Forelimb muscle (tissue), 1 donor: ENCODE measurements around the gene ZFX. TPM values are rescaled to one million over a fixed set of nuclear protein-coding genes. Genes with fewer than 3 reads are reported as not detected.
"Not testable (repeated sequence)": the region's sequence is repeated elsewhere in the genome, so short reads cannot be mapped to it uniquely, and the experiment has no call there.

ENCODE experiments used
- DNase-seq: peaks from one replicate; pipeline ENCODE4 v3.0.0-alpha.2; 2013; ENCODE audit warnings: low read depth
- polyA plus RNA-seq: library from polyadenylated mRNA; unstranded; fragments of 120-200 nt; gene quantifications from one replicate; pipeline ENCODE4 v1.2.1, GENCODE V29; 2013; ENCODE audit not compliant: insufficient read length

Gene ZFX
- 25.6 TPM for polyA plus RNA-seq

DNA sequence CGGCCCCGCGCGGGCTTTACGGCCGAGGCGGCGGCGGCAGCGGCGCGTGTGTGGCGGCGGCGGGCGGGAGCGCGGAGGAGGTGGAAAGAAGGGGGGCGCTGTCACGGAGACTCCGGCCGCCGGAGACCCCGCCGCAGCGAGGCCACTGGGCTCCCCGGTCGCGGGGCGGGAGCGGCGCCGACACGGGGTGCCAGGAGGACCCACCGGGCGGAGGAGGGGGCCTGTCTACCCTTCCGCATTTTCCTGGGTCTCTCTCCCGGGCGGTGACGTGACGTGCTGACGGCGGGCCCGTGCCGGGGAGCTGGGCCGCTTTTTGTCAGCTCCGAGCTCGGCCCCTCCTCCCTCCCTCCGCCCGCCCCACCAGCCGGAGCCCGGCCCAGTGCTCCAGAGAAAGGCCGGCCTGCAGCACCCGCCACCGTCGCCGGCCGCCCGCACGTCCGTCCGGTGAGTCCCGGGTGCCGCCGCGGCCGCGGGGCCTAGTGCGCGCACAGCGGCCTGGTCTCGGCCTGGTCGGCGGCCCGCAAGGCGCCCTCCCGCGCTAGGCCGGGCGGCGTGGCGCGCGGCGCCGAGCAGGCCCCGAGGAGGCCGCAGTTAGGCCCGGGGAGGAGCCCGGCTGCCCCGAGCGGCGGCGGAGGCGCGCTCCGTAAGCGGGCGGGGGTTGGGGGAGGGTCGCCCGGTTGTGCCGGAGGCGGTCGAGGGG is at the start of gene ZFX:
Gene ZFX, plus strand, starts transcription at position 379 of the 700 bp plus-strand sequence. CDS start 23,014 bp downstream, outside the sequence.
- no peak for DNase-seq

GRCh38 chrX:24100713-24101112 is 48.8 kb upstream of the ZFX start:
- DNase-seq: no peak

GRCh38 chrX:24110069-24110468 is 39.5 kb upstream of the ZFX start:
- DNase-seq: no peak

GRCh38 chrX:24113181-24113580 is 36.3 kb upstream of the ZFX start:
- DNase-seq: no peak

DNA sequence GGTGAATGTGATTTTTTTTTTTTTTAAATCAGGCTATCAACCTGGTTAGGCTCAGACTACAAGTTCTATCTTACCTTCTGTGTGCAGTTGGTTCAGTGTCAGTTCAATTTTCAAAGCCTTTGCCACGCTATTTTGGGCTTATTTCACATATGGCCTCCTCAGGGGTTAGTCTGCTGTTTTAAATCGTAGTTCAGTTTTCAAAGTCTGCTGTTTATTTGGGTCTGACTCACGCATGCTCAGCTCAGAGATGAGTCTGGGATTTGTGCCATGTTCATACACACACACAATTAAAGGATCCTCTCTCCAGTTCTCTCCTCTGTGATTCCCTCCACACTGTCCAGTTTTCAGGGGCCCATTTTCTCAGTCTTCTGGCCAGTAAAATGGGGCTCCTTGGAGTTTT is 32.3 kb upstream of the ZFX start:
- DNase-seq: peak; percentile 84

DNA sequence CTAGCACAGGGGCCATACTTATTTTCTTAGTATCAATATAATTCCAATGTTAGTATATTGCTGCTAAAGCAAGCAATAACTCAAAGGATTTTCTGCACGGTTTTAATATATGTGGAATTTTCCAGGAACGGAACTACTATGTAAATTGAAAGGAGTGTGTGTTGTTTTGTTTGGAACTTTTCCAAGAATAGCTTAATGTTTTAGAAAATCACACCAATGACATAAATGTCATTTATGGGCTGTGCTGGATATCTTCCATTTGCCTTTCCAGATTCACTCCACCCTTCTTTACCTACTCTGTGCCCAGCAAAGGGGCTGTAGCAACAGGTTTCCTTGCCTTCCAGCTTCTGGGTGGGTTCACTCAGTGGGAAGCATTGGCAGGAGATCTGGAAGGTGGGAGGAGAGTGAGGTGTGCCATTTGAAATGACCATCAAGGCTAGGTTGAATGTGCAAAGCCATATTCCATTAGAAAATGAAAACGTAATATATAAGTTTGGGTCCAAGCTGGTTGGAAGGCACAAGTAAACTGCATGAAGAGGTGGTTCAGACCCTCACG is 25.2 kb upstream of the ZFX start:
- no peak for DNase-seq

DNA sequence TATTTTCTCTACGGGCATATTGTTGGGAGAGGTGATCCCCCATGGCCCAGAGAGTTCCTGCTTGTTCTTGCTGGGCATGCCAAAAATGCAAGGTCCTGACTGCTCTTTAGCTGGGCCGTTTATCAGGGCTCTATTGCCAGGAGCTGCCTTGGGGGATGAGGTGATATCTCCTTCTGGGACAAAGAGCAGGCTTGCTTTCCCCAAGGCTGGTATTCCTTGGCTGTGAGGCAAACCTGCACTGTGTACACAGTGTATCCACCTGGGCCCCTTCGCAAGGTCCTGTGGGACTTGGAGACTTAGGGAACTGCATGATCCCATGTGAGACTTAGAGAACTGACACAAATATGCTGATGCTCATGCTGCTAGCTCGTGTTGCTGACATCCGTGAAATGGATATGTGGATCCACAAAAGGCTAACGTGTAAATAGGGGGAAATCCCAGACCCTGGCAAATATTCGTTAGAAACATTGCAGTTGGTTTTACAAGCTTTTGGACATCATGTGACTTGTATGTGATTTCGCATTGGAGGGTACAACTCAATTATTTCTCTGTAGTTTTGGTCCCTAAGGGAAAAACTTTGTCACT is 24.4 kb upstream of the ZFX start:
- DNase-seq: no peak

DNA sequence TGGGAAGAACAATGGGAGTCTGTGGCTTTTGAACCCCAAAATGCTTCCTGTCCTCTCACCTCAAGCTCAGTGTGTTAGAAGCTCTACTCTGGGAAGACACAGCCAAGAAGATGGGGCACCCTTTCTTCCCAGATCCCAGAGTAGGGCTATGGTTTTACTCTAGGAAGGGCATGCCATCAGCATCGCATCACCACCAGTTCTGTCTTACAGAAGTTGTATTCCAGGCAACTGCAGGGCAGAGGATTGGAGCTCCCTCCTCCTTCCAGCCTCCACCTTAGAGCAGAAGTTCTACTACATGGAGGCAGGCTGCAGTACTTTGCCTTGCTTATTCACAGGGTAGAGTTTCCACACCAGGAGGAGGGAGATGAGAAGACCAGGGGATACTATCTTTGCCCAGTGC is 18.1 kb upstream of the ZFX start:
- DNase-seq: no peak

DNA sequence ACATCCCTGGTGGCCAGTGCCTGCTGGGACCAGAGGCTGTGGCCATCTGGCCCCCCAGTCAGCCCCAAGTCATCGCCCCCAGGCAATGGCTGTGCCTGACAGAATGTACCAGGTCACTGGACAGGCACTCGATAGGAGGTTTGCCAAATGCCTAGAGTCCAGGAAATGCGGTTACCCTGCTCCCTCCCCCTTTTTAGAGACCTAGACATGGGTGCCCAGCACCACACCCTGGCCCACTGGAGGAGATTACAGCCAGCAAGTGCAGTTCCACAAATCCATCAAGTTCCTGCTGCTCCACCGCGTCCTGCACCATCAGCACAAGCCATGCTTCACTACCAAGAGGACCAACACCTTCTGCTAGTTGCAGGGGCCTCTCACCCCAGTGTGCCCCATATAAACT is 16.2 kb upstream of the ZFX start:
- DNase-seq: no peak

DNA sequence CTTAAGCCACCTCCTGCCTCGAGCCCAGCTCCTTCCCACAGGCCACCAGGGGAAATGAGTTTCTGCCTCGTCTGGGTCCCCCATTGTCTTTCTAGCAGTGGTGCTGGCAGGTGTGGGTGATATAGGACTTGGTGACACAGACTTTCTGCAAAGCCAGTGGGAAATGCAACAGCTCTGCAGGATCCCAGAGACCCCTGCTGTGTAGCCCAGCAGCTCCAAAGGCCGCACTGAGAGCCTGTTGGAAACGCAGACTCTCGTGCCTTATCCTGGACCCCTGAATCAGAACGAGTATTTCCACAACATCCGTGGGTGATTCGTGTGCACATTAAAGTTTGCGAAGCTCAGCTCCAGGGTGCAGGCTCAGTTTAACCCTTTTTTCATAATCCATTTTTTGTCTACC is 13.8 kb upstream of the ZFX start:
- DNase-seq: not testable (repeated sequence)

- no peak for DNase-seq
Measured at GRCh38 chrX:24137192-24137591, 12.3 kb upstream of the ZFX start.

DNA sequence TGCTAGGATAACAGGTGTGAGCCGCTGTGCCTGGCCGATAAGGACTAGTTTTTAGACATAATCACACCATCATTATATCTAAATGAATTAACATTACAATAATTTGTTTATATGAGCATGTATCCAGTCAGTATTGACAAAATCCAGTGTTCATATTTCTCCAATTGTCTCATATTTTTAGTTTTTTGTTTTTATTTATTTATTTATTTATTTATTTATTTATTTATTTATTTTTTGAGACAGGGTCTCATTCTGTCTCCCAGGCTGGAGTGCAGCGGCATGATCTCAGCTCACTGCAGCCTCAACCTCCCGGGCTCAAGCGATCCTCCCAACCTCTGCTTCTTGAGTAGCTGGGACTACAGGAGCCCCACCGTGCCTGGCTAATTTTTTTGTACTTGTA is 5.5 kb upstream of the ZFX start:
- DNase-seq: not testable (repeated sequence)

- no peak for DNase-seq
Measured at GRCh38 chrX:24144528-24144927, 5.0 kb upstream of the ZFX start.

- no peak for DNase-seq
Measured at GRCh38 chrX:24145303-24146186, 4.0 kb upstream of the ZFX start.

- no peak for DNase-seq
Measured at GRCh38 chrX:24146283-24146949, 3.1 kb upstream of the ZFX start.

GRCh38 chrX:24147165-24147564 is 2.4 kb upstream of the ZFX start:
- DNase-seq: no peak

DNA sequence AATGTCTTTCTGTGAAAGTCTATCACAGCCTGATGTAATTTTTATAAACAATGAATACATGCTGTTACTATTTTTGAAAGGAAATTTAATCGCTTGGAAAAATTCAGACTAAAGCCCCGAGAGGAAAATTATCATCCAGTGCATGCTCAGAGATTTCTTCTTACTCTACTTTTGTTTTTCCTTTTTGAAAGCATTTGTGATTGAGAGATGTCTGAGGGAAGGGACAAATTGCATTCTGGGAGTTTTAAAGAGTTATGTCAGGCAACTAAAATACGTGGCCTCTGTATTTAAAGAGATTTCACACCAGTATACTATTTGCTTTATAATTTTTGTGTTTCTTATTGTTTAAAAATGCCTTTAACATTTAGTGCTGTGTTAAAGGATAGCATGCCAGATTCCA is 1.4 kb upstream of the ZFX start:
- peak; percentile 45 for DNase-seq

GRCh38 chrX:24148535-24149350 is 786 bp upstream of the ZFX start:
- DNase-seq: no peak

DNA sequence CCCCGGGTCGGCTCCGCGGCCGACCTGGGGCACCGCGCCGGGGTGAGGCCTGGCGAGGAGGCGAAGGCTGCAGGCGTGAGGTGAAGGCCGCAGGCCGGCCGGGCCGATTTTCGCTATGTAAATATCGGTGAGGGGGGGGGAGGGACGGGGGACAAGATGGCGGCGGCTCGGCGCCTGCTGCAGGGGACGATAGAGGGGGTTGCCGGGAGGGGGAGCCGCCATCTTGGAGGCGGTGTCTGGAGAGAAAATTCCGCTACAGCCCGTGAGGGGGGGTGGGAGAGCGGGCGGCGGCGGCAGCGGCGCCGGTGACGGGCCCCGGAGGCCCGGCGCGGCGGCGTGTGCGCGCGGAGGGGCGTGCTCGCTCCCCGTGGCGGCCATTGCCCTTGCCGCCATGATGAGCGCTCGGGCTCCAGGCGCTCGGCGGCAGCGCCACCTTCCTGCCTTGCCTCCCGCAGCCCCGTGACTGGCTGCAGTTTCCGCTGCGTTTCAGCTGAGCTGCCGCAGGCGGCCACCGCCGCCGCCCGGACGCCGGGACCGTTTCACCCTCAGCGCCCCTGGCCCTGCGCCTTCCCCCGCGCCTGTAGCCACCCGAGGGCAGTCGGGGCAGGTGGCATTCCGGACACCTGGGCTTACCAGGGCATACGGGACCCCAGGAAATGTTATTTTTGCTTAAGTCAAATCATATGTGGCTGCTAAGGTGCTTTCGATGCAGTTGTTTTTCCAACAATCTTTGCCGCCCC is 692 bp downstream of the ZFX start:
- DNase-seq: peak; percentile 77

- DNase-seq: no peak
Measured at GRCh38 chrX:24150898-24151297, 1.4 kb downstream of the ZFX start.
